ENCODE measurements around the gene PTPRE.

The PTPRE gene

DNA sequence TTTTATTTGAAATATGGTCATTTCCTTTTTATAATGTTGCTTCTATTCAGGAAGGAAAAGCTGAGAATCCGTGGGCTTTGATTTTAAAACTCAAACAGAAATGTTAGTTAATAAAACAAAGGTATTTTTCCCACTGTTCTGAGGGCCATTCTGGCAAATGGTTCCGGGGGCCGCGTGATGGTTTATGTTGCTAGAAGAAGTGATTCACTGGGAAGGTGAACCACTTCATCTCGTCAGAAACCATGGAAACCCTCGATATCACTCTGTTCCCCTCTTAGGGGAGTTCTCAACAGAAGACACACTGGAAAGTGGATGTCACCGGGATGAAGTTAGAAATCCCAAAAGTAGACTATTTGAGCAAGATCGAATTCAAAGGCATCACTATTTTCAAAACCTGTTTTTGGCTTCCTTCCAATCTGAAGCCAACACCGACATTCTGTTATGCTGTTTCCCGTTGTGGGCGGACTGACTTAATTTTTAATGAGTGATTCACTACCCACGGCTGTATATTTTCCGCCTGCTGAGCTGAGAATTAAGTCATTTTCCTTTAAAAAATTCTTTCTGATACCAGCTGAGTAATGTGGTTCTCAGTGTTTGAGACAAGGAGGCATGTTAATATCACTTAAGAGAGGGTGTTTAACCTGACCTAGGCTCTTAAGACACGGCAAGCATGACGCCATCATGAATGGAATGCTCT is 84.1 kb downstream of the PTPRE start:
- DNase-seq (ENCODE audit: low read depth), result no peak
- TF ChIP-seq, protein P1, sequence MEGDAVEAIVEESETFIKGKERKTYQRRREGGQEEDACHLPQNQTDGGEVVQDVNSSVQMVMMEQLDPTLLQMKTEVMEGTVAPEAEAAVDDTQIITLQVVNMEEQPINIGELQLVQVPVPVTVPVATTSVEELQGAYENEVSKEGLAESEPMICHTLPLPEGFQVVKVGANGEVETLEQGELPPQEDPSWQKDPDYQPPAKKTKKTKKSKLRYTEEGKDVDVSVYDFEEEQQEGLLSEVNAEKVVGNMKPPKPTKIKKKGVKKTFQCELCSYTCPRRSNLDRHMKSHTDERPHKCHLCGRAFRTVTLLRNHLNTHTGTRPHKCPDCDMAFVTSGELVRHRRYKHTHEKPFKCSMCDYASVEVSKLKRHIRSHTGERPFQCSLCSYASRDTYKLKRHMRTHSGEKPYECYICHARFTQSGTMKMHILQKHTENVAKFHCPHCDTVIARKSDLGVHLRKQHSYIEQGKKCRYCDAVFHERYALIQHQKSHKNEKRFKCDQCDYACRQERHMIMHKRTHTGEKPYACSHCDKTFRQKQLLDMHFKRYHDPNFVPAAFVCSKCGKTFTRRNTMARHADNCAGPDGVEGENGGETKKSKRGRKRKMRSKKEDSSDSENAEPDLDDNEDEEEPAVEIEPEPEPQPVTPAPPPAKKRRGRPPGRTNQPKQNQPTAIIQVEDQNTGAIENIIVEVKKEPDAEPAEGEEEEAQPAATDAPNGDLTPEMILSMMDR (IDR thresholded peaks at IDR 0.05; ENCODE audit: low read depth, low read length, missing control alignments), result no peak
- H3K4me3 ChIP-seq (ENCODE audit: low read depth, low read length), result no peak overlapping the region

DNA sequence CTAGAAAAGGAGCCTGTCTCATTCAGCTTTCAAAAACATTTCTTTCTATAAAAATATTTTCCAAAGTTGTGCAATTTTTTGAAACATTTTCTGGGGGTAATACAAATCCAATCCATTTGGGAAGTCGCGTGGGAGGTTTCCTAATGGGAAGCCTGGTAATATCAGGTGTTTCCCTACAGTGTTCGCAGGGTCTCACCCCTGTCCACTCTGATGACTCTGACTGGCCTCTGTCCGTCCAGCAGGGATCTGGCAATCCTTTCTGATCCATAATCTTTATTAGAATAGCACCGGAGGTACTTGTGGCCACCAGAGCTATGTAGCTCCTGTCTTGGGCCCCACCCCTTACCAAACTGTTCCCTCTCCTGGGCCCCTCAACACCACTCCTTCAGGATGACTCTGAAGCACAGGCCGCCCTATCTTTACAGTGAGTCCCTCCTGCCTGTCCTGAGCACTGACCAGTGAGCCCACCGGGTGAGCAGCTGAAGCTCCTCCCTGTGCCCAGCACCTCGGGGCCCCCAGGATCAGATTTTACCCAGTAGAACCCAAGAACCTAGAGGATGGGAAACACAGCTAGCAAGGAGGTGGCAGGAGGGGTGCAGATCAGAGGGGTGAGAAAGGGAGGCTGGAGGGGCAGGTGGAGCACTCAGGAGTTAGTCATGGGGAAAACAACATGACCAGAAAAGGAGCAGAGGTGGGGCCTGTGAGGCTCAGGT is 84.8 kb downstream of the PTPRE start:
- no peak overlapping the region for H3K4me3 ChIP-seq (ENCODE audit: low read depth, low read length)
- TF ChIP-seq, protein P1 (IDR thresholded peaks at IDR 0.05; ENCODE audit: low read depth, low read length, missing control alignments), result no peak
- DNase-seq (ENCODE audit: low read depth), result no peak

DNA sequence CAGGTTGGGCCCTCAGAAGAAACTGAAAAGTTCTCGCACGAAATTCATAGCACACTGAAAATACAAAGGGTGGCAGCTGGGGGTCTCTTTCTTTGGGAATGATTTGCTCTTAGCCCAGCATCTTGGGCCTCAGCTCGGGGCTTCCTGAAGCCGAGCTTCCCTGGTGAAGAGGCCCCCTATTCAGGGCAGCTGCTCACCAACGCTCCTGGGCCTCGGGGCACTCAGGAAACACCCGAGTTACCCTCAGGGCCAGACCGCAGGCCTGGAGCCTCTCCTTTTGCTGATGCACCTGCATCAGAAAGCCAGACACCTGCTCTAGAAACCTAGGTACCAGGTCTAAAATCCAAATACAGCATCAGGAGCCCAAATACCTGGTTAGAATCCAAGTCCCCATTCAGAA is 85.5 kb downstream of the PTPRE start:
- no peak for DNase-seq (ENCODE audit: low read depth)
- no peak overlapping the region for H3K4me3 ChIP-seq (ENCODE audit: low read depth, low read length)
- TF ChIP-seq, protein P1 (IDR thresholded peaks at IDR 0.05; ENCODE audit: low read depth, low read length, missing control alignments), result no peak

DNA sequence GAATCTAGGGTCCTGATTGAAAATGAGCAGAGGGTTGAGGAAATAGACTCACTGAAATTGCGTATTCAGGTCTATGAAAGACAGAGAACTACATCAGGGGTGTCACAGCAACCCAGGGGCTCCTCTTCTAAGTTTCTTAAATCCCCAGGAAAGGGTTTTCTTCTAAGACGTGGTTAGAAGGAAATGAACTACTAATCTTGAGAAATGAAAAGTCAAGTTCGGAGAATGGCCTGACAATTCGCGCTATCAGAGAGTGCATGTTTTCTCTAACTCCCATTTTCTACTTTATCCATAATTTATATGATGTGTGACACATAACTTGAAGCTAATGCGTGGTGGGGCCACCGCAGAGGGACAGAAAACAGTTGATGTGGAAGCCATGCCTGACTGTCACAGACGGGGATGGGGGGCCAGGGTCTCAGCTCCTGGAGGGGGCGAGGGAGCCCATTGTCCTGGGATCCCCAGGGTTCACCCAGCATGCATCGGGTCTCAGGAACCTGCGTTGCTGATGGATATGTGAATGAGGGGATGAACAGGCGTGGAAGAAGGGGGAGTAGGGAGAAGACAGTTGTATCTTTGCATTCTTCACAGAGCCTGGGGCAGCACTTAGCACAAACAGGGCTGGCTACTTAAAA is 86.3 kb downstream of the PTPRE start:
- no peak overlapping the region for H3K4me3 ChIP-seq (ENCODE audit: low read depth, low read length)
- TF ChIP-seq, protein P1 (IDR thresholded peaks at IDR 0.05; ENCODE audit: low read depth, low read length, missing control alignments), result no peak
- no peak for DNase-seq (ENCODE audit: low read depth)

DNA sequence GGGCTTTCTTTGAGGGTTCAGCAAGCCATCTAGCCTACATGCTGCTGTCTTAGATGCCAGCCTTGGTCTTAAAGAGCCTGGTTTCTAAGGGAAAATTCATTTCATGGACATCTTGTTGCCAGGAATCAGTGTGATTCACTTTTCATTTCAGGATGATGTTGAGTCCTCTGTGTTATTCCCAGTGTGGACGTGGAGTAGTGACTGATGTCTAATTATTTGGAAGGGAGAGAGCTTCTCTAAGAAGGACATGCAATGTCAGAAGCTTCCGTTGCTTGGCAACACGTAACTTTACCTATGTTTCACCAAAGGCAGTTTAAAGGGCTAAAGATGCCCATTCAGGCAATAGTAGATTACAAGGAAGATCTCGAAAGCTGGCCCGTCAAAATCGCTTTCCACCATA is 89.0 kb downstream of the PTPRE start:
- H3K4me3 ChIP-seq (ENCODE audit: low read depth, low read length), result no peak overlapping the region
- TF ChIP-seq, protein P1 (IDR thresholded peaks at IDR 0.05; ENCODE audit: low read depth, low read length, missing control alignments), result no peak
- no peak for DNase-seq (ENCODE audit: low read depth)

DNA sequence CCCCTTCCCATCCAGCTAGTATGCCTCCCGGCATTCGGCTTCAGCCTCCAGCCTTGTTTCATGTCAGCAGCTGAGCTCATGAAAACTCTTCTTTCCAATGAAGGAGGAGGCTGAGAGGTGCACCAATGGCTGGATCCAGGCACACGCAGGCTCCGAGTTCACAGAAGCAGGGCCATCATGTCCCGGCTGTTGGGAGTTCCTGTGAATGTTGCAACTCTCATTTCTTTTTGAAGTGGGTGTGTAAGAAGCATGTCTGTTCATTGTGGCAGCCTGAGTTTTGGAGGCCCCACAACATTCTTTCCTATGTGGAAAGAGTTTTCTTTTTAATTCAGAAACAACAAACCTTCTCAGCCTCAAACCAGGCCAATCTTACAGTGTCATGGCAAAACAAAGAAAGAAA is 89.7 kb downstream of the PTPRE start:
- no peak overlapping the region for H3K4me3 ChIP-seq (ENCODE audit: low read depth, low read length)
- no peak for DNase-seq (ENCODE audit: low read depth)
- TF ChIP-seq, protein P1 (IDR thresholded peaks at IDR 0.05; ENCODE audit: low read depth, low read length, missing control alignments), result no peak

Data from GM12864 (cell line).